HG02870 (cell line): ENCODE data around the gene POU5F2.

Experiments
- ATAC-seq: cut with Tn5 transposase; IDR thresholded peaks from one replicate; pipeline ENCODE4 v1.9.1; 2021; ENCODE audit warnings: mild to moderate bottlenecking, moderate library complexity; ENCODE audit not compliant: unreplicated experiment

The POU5F2 gene

GRCh38 chr5:93717162-93717561 is 24.2 kb downstream of the POU5F2 start:
- no peak for ATAC-seq

- ATAC-seq: no peak
These were observed 24.9 kb downstream of the POU5F2 start for GRCh38 chr5:93716453-93716852.

GRCh38 chr5:93715761-93716160 is 25.6 kb downstream of the POU5F2 start:
- ATAC-seq: no peak

- ATAC-seq: no peak
These were observed 26.1 kb downstream of the POU5F2 start for GRCh38 chr5:93715327-93715726.

- ATAC-seq: no peak
These were observed 33.0 kb downstream of the POU5F2 start for GRCh38 chr5:93708442-93708841.

GRCh38 chr5:93705896-93706295 is 35.5 kb downstream of the POU5F2 start:
- no peak for ATAC-seq

GRCh38 chr5:93704996-93705395 is 36.4 kb downstream of the POU5F2 start:
- no peak for ATAC-seq

- no peak for ATAC-seq
These were observed 49.4 kb downstream of the POU5F2 start for GRCh38 chr5:93691997-93692396.
